Measurements from ENCODE around the gene COQ5.

Gene COQ5

GRCh38 chr12:120485961-120486881 is 42.7 kb downstream of the COQ5 start:
- DNase-seq (ENCODE audit: low read depth in 2 of 3, low spot score in 2 of 3): no peak

DNA sequence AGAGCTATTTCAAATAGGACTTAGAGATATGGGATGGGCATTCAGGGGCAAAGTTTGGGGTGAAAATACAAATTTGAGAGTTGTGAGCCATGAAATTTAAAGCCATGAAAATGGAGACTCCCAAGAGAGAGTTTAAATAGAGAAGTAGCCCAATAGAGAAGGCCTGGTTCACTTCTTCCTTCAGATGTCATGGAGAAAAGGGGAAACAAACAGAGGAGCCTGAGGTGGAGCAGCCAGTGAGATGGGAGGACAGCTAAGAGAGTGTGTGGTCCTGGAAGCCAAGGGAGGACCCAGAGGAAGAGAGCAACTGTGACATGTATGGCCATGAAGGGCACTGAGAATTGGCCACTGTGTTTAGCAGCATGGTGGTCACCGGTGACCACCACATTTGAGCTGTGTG is 45.3 kb downstream of the COQ5 start:
- DNase-seq (ENCODE audit: low read depth in 2 of 3, low spot score in 2 of 3): no peak

DNA sequence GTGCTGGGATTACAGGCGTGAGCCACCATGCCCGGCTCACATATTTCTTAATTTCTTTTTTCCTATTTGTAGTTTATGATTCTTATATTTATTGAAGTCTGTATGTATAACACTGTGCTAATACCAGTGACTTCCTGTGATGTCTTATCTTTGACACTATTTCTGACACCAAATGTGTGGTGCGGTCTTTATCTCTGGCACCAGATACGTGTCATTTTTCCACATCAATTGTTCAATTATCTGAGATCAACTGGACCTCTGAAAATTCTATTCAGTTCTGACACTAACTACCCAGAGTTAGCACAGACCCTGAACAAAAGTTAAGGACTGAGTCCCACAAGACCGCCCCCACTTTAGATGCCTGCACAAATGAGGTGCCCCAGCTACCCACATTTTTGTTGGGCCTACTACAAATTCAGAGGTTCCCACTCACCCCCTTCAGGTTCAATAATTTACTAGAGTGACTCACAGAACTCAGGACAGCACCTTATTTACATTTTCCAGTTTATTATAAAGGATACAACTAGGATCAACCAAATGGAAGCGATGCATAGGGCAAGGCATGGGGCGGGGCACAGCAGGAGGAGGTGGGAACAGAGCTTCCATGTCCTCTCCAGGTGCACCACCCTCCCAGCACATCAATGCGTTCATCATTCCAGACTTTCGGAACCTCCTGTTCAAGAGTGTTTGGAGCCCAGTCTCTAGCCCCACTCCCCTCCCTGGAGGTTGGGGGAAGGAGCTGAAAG is 47.8 kb downstream of the COQ5 start:
- no peak for DNase-seq (ENCODE audit: low read depth in 2 of 3, low spot score in 2 of 3)

GRCh38 chr12:120480211-120480610 is 48.7 kb downstream of the COQ5 start:
- DNase-seq (ENCODE audit: low read depth in 2 of 3, low spot score in 2 of 3): no peak

DNA sequence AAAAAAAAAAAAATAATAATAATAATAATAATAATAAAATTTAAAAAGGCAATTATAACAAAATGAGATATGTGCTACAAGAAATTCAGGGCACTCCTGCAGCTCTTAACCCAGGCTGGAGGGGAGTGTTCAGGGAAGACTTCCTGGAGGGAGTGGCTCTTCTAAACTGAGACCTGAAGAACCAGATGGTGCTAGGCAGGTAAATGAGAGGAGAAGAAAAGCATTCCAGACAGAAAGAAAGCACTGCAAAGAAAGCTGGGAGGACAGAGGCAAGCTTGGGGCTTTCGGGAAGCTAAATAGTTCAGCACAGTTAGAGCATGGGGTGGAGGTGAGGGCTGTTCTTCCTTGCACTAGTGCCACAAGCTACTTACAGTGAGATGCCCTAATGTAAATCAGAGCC is 49.5 kb downstream of the COQ5 start:
- DNase-seq (ENCODE audit: low read depth in 2 of 3, low spot score in 2 of 3): no peak

- DNase-seq (ENCODE audit: low read depth in 2 of 3, low spot score in 2 of 3): no peak
Observed at GRCh38 chr12:120475643-120476042, 53.3 kb downstream of the COQ5 start.

GRCh38 chr12:120474616-120474960 is 54.4 kb downstream of the COQ5 start:
- no peak for DNase-seq (ENCODE audit: low read depth in 2 of 3, low spot score in 2 of 3)

- DNase-seq (ENCODE audit: low read depth in 2 of 3, low spot score in 2 of 3): no peak
Observed at GRCh38 chr12:120473807-120474615, 54.9 kb downstream of the COQ5 start.

GRCh38 chr12:120472521-120472920 is 56.4 kb downstream of the COQ5 start:
- no peak for DNase-seq (ENCODE audit: low read depth in 2 of 3, low spot score in 2 of 3)

DNA sequence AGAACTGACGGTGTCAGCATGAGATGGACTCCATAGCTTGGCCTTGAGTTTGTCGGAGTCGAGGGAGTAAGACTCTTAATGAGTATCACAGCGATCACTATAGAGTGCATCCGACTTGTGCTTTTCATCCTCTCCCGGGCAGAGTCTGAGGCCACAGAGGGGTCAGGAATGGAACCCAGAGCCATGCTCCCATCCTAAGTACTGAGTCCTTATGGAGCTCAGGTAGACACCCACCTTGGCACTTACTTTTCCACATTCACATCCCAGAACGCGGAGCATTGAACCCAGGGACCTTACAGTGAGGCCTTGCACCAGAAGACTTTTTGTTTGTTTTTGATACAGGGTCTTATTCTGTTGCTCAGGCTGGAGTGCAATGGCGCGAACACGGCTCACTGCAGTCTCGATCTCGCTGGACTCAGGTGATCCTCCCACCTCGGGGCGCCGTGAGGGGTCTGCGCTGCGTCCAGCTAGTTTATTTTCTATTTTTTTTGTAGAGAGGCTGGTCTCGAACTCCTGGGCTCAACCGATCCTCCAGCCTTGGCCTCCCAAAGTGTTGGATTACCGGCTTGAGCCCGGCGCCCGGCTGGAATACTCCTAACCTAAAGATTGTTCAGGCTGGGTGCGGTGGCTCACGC is 58.7 kb downstream of the COQ5 start:
- DNase-seq (ENCODE audit: low read depth in 2 of 3, low spot score in 2 of 3): no peak

DNA sequence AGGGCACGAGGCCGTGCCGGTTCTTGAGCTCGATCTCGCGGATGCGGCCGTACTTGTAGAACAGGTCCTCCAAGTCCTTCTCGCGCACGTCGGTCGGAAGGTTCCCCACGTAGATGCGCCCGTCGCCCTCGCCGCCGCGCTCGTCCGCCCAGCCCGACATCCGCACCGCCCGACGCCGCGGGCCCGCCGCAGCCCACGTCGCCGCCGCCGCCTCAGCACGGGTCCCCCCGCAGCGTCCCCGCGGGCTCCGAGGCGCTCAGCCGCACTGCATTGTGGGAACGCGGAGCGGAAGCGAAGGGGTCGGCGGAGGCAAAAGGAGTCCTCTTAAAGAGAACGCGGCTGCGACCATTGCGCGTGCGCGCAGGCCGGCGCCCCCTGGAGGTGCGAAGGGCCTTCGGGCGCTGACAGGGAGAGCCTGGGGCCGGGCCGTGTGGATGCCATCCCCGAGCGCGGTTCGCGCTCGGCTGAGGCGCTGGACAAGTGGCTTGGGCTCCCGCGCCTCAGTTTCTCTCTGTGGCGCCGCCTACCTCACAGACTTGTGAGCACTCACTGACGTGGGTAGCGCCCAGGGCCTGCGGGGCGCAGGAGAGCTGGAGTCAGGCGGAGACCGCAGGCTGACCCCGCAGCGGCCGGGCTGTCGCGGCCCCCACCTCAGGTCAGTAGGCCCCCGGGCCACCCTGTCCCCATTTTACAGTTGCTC is 59.4 kb downstream of the COQ5 start, which contains the start of gene SRSF9:
Gene SRSF9 (minus strand): TSS at position 299 of the 700 bp plus-strand sequence. CDS start 139 bp downstream, at position 160.
- peak; percentile 93 to 95 (median 94) for DNase-seq (ENCODE audit: low read depth in 2 of 3, low spot score in 2 of 3)

GRCh38 chr12:120468821-120469449 is 60.0 kb downstream of the COQ5 start:
- peak in 1 of 3 experiments; percentile 23 for DNase-seq (ENCODE audit: low read depth in 2 of 3, low spot score in 2 of 3)

GRCh38 chr12:120468325-120468820 is 60.6 kb downstream of the COQ5 start:
- no peak for DNase-seq (ENCODE audit: low read depth in 2 of 3, low spot score in 2 of 3)

DNA sequence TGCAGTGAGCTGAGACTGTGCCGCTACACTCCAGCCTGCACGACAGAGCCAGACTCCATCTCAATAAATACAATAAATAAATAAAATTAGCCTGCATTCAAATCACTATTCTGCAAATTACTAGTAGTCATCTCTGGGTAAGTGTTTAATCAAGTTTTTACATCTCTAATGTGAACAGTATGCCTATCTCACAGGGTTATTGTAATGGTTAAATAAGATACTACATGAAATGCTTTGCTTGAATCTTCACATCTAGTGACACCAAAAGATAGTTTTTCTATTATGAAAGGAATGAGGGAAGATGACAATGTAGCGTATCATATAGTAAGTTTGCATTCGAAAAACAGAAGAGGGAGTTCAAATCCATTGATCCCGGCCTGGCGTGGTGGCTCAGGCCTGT is 61.5 kb downstream of the COQ5 start:
- DNase-seq (ENCODE audit: low read depth in 2 of 3, low spot score in 2 of 3): no peak

DNA sequence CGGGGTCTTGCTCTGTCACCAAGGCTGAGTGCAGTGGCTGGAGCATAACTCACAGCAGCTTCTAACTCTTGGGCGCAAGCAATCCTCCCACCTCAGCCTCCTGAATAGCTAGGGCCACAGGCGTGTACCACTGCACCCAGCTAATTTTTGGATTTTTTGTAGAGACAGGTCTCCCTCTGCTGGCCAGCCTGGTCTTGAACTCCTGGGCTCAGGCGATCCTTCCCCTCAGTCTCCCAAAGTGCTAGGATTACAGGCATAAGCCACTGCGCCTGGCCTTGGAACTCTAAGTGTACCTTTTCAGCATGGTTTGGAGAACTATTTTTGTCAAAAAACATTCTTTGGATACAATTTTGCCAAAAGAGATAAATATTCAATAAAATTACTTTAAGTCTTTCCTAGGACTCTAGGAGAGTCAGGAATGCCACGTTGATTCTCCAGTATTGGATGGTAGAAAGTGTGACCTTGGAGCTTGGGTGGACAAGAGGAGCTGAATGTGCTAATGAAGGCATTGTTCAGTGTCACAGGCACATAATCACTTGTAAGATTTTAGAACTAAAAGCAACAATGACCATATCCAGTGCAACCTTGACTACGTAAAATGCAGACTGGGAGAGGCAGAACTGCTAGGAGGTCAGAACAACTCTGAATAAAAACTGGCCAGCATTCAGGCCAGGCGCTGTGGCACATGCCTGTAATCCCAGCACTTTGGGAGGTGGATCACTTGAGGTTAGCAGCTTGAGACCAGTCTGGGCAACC is 62.2 kb downstream of the COQ5 start:
- DNase-seq (ENCODE audit: low read depth in 2 of 3, low spot score in 2 of 3): no peak

GRCh38 chr12:120465756-120466155 is 63.2 kb downstream of the COQ5 start:
- no peak for DNase-seq (ENCODE audit: low read depth in 2 of 3, low spot score in 2 of 3)

- DNase-seq (ENCODE audit: low read depth in 2 of 3, low spot score in 2 of 3): no peak
Observed at GRCh38 chr12:120463712-120464111, 65.2 kb downstream of the COQ5 start.

DNA sequence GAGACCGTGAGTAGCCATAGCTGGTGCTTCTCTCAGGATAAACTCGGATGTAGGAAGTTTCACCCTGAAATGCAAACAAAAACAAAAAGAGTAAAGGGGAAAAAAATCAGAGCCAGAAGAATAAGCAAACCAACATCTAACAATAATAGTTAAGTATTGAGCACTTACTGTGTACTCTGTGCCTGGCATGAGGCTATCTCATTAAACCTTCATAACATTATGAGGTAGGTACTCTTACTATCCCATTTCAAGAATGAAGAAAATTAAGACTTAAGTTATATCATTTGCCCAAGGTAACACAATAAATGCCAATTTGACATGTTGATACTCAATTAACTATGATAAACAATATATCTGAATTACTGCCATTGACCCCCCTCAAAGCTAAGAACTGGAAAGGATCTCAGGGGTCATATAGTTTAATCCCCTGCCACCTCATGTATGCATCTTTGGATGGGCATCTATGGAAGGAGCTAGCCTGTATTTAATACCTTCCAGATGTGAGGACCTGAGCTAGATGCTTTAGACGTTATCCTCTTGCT is 66.8 kb downstream of the COQ5 start:
- no peak for DNase-seq (ENCODE audit: low read depth in 2 of 3, low spot score in 2 of 3)

- DNase-seq (ENCODE audit: low read depth in 2 of 3, low spot score in 2 of 3): no peak
Observed at GRCh38 chr12:120460157-120460556, 68.8 kb downstream of the COQ5 start.
